HCT116 (cell line): ENCODE measurements around the gene FABP6. TPM values are rescaled to one million over a fixed set of nuclear protein-coding genes. Genes with fewer than 3 reads are reported as not detected.

Source experiments
- ATAC-seq: fragments of 200-7000 bp; cut with Tn5 transposase; 2 replicates; pipeline ENCODE4 v1.9.1; 2020; ENCODE audit warnings: mild to moderate bottlenecking, moderate library complexity
- BruUV-seq: library from RNA; stranded (reverse); fragments of 400-500 nt; replicated peaks from 2 replicates; lab custom pipeline; 2021; lab: Mats Ljungman, UMichigan
- CTCF ChIA-PET: fragments of 300-600 bp; sonication (Branson Sonifier 250); formaldehyde crosslinking; loops from one replicate; lab custom pipeline; 2021; ENCODE audit warnings: antibody characterized with exemption; lab: Charles Lee
- POLR2A ChIA-PET: fragments of 300-600, 350-600 bp; sonication (Branson Sonifier 250); formaldehyde crosslinking; loops from one replicate; lab custom pipeline; 2021; ENCODE audit warnings: antibody characterized with exemption; lab: Charles Lee
- RAD21 ChIA-PET, 2 experiments: fragments of 300-600 bp; sonication (Branson Sonifier 250); formaldehyde crosslinking; loops; one replicate each; lab custom pipeline; 2023; ENCODE audit warnings: low total read pairs in 2 of 2; ENCODE audit not compliant: uncharacterized antibody in 2 of 2, unreplicated experiment in 2 of 2, low non-redundant PET in 1 of 2; lab: Charles Lee
- DNase-seq: peaks from one replicate; pipeline ENCODE4 v3.0.0-alpha.2; 2010; ENCODE audit warnings: low read depth, low spot score
- H2AFZ ChIP-seq: fragments of 200-600 bp; shearing (Covaris generic), sonication (generic); 2 replicates; pipeline ENCODE4 v1.6.1; 2017; ENCODE audit warnings: low read depth, mixed run types, mixed read lengths, antibody characterized with exemption, low read length; ENCODE audit not compliant: poor library complexity, severe bottlenecking
- H3K27ac ChIP-seq: 2 replicates; pipeline ENCODE4 v1.5.1; 2012; ENCODE audit warnings: low read depth, low read length
- H3K27me3 ChIP-seq: fragments of 200-600 bp; sonication (generic); 2 replicates; pipeline ENCODE4 v1.6.1; 2016; ENCODE audit warnings: mixed run types, low read length, mixed read lengths; ENCODE audit not compliant: insufficient read depth
- H3K36me3 ChIP-seq, 2 experiments: fragments of 200-500 bp in 1 of 2; fragments of 200-600 bp in 1 of 2; sonication (Bioruptor generic) in 1 of 2; sonication (generic) in 1 of 2; 2 replicates each; pipeline versions ENCODE4 v1.5.1 to v1.6.1; 2014 to 2016; ENCODE audit warnings: low read length in 2 of 2, inconsistent platforms in 1 of 2, mixed read lengths in 1 of 2, mixed run types in 1 of 2; ENCODE audit not compliant: insufficient read depth in 2 of 2, control insufficient read depth in 1 of 2
- H3K4me1 ChIP-seq, 2 experiments: fragments of 200-600 bp in 1 of 2; sonication (generic) in 1 of 2; 2 replicates each; pipeline versions ENCODE4 v1.5.1 to v1.6.1; 2012 to 2017; ENCODE audit warnings: low read length in 2 of 2, inconsistent platforms in 1 of 2, mild to moderate bottlenecking in 1 of 2, mixed read lengths in 1 of 2, mixed run types in 1 of 2, moderate library complexity in 1 of 2; ENCODE audit not compliant: insufficient read depth in 2 of 2, control insufficient read depth in 1 of 2
- H3K4me2 ChIP-seq: fragments of 200-600 bp; sonication (generic); 2 replicates; pipeline ENCODE4 v1.6.1; 2017; ENCODE audit warnings: mixed run types, low read length, mixed read lengths
- H3K4me3 ChIP-seq, 2 experiments: fragments of 200-600 bp in 1 of 2; sonication (generic) in 1 of 2; replicated peaks in 1 of 2; 2 replicates each; pipeline ENCODE4 v1.5.1; 2011 to 2016; ENCODE audit warnings: low read length in 2 of 2, control low read depth in 1 of 2, low read depth in 1 of 2, mild to moderate bottlenecking in 1 of 2, mixed read lengths in 1 of 2, mixed run types in 1 of 2
- H3K79me2 ChIP-seq: fragments of 200-600 bp; sonication (generic); 2 replicates; pipeline ENCODE4 v1.6.1; 2017; ENCODE audit warnings: mild to moderate bottlenecking, mixed run types, low read length, moderate library complexity, mixed read lengths; ENCODE audit not compliant: insufficient read depth
- H3K9ac ChIP-seq: fragments of 200-600 bp; sonication (generic); 2 replicates; pipeline ENCODE4 v1.6.1; 2016; ENCODE audit warnings: low read length, mixed read lengths
- H3K9me2 ChIP-seq: fragments of 200-600 bp; sonication (generic), shearing (Covaris generic); 2 replicates; pipeline ENCODE4 v1.6.1; 2017; ENCODE audit warnings: mixed run types, mild to moderate bottlenecking, moderate library complexity; ENCODE audit not compliant: insufficient read depth
- H3K9me3 ChIP-seq, 2 experiments: fragments of 200-500 bp in 1 of 2; fragments of 200-600 bp in 1 of 2; sonication (Bioruptor generic) in 1 of 2; sonication (generic) in 1 of 2; 2 replicates each; pipeline ENCODE4 v1.6.1; 2014 to 2017; ENCODE audit warnings: low read length in 2 of 2, mixed read lengths in 2 of 2, inconsistent platforms in 1 of 2, low read depth in 1 of 2, mild to moderate bottlenecking in 1 of 2, mixed run types in 1 of 2, moderate library complexity in 1 of 2; ENCODE audit not compliant: control insufficient read depth in 1 of 2, insufficient read depth in 1 of 2
- H4K20me1 ChIP-seq: fragments of 200-600 bp; sonication (generic), shearing (Covaris generic); 2 replicates; pipeline ENCODE4 v1.6.1; 2017; ENCODE audit warnings: mixed run types, mild to moderate bottlenecking, moderate library complexity; ENCODE audit not compliant: insufficient read depth
- CBX3 ChIP-seq: IDR thresholded peaks from 2 replicates; pipeline ENCODE4 v1.6.1; 2012; ENCODE audit warnings: low read depth
- CEBPB ChIP-seq: IDR thresholded peaks from 2 replicates; pipeline ENCODE4 v1.6.1; 2012; ENCODE audit warnings: low read depth
- EGR1 ChIP-seq: IDR thresholded peaks from 2 replicates; pipeline ENCODE4 v1.6.1; 2012; ENCODE audit warnings: low read depth
- ELF1 ChIP-seq: IDR thresholded peaks from 2 replicates; pipeline ENCODE4 v1.6.1; 2012; ENCODE audit warnings: low read depth, borderline replicate concordance
- EZH2 ChIP-seq: fragments of 200-600 bp; sonication (generic); IDR thresholded peaks from 2 replicates; pipeline ENCODE4 v1.6.1; 2017; ENCODE audit warnings: antibody characterized with exemption, mixed run types
- FOSL1 ChIP-seq: IDR thresholded peaks from 2 replicates; pipeline ENCODE4 v1.6.1; 2012; ENCODE audit warnings: low read depth
- JUND ChIP-seq: IDR thresholded peaks from 2 replicates; pipeline ENCODE4 v1.6.1; 2012
- POLR2A ChIP-seq: IDR thresholded peaks from 2 replicates; pipeline ENCODE4 v1.7.0; 2011; ENCODE audit warnings: borderline replicate concordance; ENCODE audit not compliant: insufficient read depth, insufficient read length; ENCODE audit errors: extremely low read depth
- POLR2AphosphoS5 ChIP-seq: IDR thresholded peaks from 2 replicates; pipeline ENCODE4 v1.6.1; 2011; ENCODE audit warnings: mild to moderate bottlenecking, low read depth, low read length, moderate library complexity
- RAD21 ChIP-seq: IDR thresholded peaks from 2 replicates; pipeline ENCODE4 v1.6.1; 2012; ENCODE audit warnings: low read depth, mild to moderate bottlenecking
- SP1 ChIP-seq: IDR thresholded peaks from 2 replicates; pipeline ENCODE4 v1.6.1; 2012; ENCODE audit warnings: low read depth
- SRF ChIP-seq: IDR thresholded peaks from 2 replicates; pipeline ENCODE4 v1.6.1; 2012; ENCODE audit warnings: low read depth
- TCF7L2 ChIP-seq: IDR thresholded peaks from 2 replicates; pipeline ENCODE4 v1.7.0; 2011; ENCODE audit warnings: borderline replicate concordance, inconsistent platforms; ENCODE audit not compliant: insufficient read depth, insufficient read length; ENCODE audit errors: extremely low read depth
- intact Hi-C: fragments of 100-400 bp; cut with micrococcal nuclease; formaldehyde crosslinking; loops from 2 replicates; pipeline ENCODE4 v1.10.0; 2022
- total RNA-seq: library from RNA; stranded (reverse); gene quantifications from one replicate; pipeline ENCODE4 v1.2.1, GENCODE V29; 2021; ENCODE audit not compliant: unreplicated experiment
- TF ChIP-seq, protein P1 (sequence below): IDR thresholded peaks from 2 replicates; pipeline ENCODE4 v1.6.1; 2012
- TF ChIP-seq, protein P2 (sequence below): IDR thresholded peaks from 2 replicates; pipeline ENCODE4 v1.6.1; 2012; ENCODE audit warnings: low read depth

The FABP6 gene
- total RNA-seq, 1 experiment from 2014 or later: 8.5 TPM

DNA sequence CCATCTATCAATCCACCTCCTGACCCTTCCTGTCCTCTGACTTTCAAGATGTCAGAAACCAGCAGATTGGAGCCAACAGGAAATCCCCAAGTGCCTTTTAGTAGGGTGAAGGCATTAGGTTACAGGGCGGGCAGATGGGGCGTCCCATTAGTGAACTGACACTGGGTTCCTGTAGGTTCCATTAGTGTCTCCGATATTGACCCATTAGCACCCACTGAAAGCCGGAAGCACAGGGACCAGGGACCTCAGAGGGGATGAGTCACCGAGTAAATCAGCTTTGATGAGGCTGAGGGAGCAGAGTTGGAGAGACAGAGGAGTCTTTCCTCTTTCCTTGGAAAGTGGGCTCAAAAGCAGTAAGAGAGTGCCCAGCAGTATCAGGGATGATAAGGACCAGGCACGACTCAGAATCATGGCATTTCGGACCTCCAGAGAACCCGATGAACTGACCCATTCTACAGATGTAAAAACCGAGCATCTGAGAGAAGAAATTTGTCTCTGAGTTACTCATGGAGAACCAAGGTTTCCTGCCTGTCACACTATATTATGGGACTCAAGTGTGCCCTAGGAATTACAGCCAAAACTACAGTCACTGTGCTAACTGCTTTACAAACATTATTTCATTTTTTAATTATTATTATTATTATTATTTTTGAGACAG, 47.2 kb upstream of the FABP6 start:
- DNase-seq (no peak), ATAC-seq (peak; percentile 78)
- Histone ChIP-seq H4K20me1 (no peaks in the 10 kb centered on the region), H3K9ac (no peak overlapping the region), H3K9me2 (no peaks in the 10 kb centered on the region), H3K4me1 (peaks cover 4 to 16% of the 10 kb centered on the region in 2 experiments; a peak in 3 of 4 replicates), H3K4me2 (peak overlapping the region; percentile 57), H3K4me3 (peak overlapping the region in 1 of 2 experiments; percentile 6; a peak in 1 of 4 replicates), H3K27ac (no peak overlapping the region), H3K9me3 (no peaks in the 10 kb centered on the region; a peak in 1 of 4 replicates), H3K27me3 (no peaks in the 10 kb centered on the region), H3K79me2 (no peaks in the 10 kb centered on the region), H2AFZ (peak overlapping the region; percentile 52), H3K36me3 (no peaks in the 10 kb centered on the region)
- POLR2A ChIA-PET: no interaction called here
- intact Hi-C loops: no loop called here
- RAD21 ChIA-PET: no interaction called here
- no TSS peak for BruUV-seq
- TF ChIP-seq SP1: peak; percentile 60
- TF ChIP-seq JUND: peak; percentile 78
- no peak; the same call in 1 of the 2 replicates for TF ChIP-seq ELF1
- no peak for TF ChIP-seq RAD21
- TF ChIP-seq CBX3: no peak; the same call in 1 of the 2 replicates
- peak; percentile 77 for TF ChIP-seq TCF7L2
- peak; percentile 36; the same call in 1 of the 2 replicates for TF ChIP-seq SRF
- TF ChIP-seq CEBPB: no peak
- TF ChIP-seq FOSL1: peak; percentile 76
- no peak for TF ChIP-seq EZH2
- CTCF ChIA-PET: no interaction called here

DNA sequence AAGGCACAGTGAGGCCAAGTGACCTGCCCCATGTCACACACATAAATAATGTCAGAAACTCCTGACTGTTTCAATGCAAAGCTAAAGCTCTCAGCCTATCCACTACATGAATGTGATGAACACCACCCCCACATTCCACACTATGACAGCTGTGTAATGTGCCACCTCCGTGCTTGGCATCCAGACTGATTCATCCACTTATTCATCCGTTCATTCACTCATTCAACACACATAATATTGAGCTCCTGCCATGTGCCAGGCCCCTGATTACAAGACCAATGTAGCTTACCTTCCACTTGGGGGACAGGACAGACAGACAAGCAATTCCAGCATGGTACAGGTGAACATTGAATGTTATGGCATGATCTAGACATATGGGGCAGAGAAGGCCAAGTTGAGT, 46.2 kb upstream of the FABP6 start:
- no peaks in the 10 kb centered on the region for H3K36me3 ChIP-seq
- H3K9me3 ChIP-seq: no peaks in the 10 kb centered on the region; a peak in 1 of 4 replicates
- no peak overlapping the region for H3K27ac ChIP-seq
- no peaks in the 10 kb centered on the region for H3K79me2 ChIP-seq
- H3K27me3 ChIP-seq: no peaks in the 10 kb centered on the region
- peaks cover 4 to 16% of the 10 kb centered on the region in 2 experiments; a peak in 3 of 4 replicates for H3K4me1 ChIP-seq
- no peak overlapping the region for H3K9ac ChIP-seq
- no peaks in the 10 kb centered on the region for H3K9me2 ChIP-seq
- TF ChIP-seq, protein P1, sequence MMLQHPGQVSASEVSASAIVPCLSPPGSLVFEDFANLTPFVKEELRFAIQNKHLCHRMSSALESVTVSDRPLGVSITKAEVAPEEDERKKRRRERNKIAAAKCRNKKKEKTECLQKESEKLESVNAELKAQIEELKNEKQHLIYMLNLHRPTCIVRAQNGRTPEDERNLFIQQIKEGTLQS: no peak
- no peak for TF ChIP-seq POLR2AphosphoS5
- no peak for TF ChIP-seq EGR1
- TF ChIP-seq, protein P2, sequence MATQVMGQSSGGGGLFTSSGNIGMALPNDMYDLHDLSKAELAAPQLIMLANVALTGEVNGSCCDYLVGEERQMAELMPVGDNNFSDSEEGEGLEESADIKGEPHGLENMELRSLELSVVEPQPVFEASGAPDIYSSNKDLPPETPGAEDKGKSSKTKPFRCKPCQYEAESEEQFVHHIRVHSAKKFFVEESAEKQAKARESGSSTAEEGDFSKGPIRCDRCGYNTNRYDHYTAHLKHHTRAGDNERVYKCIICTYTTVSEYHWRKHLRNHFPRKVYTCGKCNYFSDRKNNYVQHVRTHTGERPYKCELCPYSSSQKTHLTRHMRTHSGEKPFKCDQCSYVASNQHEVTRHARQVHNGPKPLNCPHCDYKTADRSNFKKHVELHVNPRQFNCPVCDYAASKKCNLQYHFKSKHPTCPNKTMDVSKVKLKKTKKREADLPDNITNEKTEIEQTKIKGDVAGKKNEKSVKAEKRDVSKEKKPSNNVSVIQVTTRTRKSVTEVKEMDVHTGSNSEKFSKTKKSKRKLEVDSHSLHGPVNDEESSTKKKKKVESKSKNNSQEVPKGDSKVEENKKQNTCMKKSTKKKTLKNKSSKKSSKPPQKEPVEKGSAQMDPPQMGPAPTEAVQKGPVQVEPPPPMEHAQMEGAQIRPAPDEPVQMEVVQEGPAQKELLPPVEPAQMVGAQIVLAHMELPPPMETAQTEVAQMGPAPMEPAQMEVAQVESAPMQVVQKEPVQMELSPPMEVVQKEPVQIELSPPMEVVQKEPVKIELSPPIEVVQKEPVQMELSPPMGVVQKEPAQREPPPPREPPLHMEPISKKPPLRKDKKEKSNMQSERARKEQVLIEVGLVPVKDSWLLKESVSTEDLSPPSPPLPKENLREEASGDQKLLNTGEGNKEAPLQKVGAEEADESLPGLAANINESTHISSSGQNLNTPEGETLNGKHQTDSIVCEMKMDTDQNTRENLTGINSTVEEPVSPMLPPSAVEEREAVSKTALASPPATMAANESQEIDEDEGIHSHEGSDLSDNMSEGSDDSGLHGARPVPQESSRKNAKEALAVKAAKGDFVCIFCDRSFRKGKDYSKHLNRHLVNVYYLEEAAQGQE: no peak
- no peak for TF ChIP-seq CEBPB
- TF ChIP-seq POLR2A: no peak
- no peak for TF ChIP-seq CBX3
- no peak for DNase-seq
- CTCF ChIA-PET: no interaction called here
- RAD21 ChIA-PET: no interaction called here
- H2AFZ ChIP-seq: no peak overlapping the region
- peak; percentile 14; the same call in 1 of the 2 replicates for ATAC-seq
- intact Hi-C loops: no loop called here
- H4K20me1 ChIP-seq: no peaks in the 10 kb centered on the region
- BruUV-seq: no TSS peak
- H3K4me2 ChIP-seq: no peak overlapping the region
- POLR2A ChIA-PET: interaction anchor here (1.0 kb wide), 1 partner anchor 18 kb away, joined by 3 read pairs; no protein-coding TSS in a partner anchor
- no peak overlapping the region for H3K4me3 ChIP-seq
